ENCODE data around the gene FIZ1.
A peak's percentile ranks its signal among the peaks of the same experiment; 100 is the strongest.

FIZ1 gene

DNA sequence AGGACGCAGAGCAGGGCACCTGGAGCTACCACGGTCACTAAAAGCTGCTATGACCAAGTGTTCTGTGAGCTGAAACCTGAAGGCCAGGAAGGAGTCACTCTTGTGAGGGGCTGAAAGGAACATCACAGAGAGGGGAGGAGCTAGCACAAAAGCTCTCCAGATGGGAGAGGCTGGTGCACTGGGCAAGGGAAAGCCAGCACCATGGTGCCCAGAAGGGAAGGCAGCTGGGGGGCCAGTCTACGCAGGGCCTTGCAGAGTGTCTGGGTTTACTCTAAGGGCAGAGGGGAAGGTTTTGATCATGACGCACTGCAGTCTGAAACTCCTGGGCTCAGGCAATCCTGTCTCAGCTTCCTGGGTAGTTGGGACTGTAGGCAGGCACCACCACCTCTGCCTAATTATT lies 37.4 kb upstream of the FIZ1 start:
- Mint-ChIP-seq H3K4me1 (peaks cover 57% of the 10 kb centered on the region), H3K4me3 (peak overlapping the region; percentile 96 to 99 (median 96)), H3K27me3 (ENCODE audit: low read depth) (peaks cover 3% of the 10 kb centered on the region), H3K9me3 (no peaks in the 10 kb centered on the region), H3K27ac (peak overlapping the region; percentile 49 to 96 (median 92)), H3K36me3 (ENCODE audit: low read depth) (peaks cover 8% of the 10 kb centered on the region)
- TF ChIP-seq, protein P1, sequence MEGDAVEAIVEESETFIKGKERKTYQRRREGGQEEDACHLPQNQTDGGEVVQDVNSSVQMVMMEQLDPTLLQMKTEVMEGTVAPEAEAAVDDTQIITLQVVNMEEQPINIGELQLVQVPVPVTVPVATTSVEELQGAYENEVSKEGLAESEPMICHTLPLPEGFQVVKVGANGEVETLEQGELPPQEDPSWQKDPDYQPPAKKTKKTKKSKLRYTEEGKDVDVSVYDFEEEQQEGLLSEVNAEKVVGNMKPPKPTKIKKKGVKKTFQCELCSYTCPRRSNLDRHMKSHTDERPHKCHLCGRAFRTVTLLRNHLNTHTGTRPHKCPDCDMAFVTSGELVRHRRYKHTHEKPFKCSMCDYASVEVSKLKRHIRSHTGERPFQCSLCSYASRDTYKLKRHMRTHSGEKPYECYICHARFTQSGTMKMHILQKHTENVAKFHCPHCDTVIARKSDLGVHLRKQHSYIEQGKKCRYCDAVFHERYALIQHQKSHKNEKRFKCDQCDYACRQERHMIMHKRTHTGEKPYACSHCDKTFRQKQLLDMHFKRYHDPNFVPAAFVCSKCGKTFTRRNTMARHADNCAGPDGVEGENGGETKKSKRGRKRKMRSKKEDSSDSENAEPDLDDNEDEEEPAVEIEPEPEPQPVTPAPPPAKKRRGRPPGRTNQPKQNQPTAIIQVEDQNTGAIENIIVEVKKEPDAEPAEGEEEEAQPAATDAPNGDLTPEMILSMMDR (IDR thresholded peaks at IDR 0.05; ENCODE audit: unreplicated experiment in 3 of 3) = no peak

DNA sequence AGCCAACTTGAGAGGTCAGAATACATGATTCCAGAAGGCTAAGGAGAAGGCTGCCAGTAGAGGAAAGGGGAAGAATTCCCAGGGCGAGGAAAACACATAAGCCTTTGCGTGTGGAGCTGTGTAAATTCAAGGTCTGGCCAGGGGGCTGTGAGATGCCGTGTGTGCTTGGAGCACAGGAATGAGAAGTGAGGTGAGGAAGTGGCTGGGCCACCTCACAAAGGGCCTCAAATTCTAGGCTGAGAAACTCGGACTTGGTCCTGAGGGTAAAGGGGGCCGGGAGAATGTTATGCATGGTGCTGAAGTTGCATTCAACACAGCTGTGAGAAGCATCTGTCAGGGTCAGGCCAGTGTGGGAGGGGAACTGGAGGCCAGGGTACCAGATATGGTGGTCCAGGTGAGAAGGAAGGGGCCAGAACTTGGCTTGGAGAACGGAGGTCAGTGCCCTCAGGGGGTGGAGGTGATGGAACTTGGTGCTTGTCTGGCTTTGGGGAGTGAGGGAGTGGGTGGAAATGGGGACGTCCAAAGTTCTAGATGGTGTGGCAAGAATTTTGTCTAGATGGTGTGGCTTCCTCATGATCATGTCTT lies 36.6 kb upstream of the FIZ1 start:
- peaks cover 54% of the 10 kb centered on the region for H3K4me1 Mint-ChIP-seq
- H3K4me3 Mint-ChIP-seq = peak overlapping the region; percentile 96 to 99 (median 96)
- H3K27me3 Mint-ChIP-seq (ENCODE audit: low read depth) = peaks cover 3% of the 10 kb centered on the region
- H3K36me3 Mint-ChIP-seq (ENCODE audit: low read depth) = peaks cover 8% of the 10 kb centered on the region
- TF ChIP-seq, protein P1 (IDR thresholded peaks at IDR 0.05; ENCODE audit: unreplicated experiment in 3 of 3) = no peak
- H3K9me3 Mint-ChIP-seq = no peaks in the 10 kb centered on the region
- H3K27ac Mint-ChIP-seq = peak overlapping the region; percentile 49 to 96 (median 92)

- H3K27ac Mint-ChIP-seq = peak overlapping the region; percentile 92 to 96 (median 96)
- H3K36me3 Mint-ChIP-seq (ENCODE audit: low read depth) = peaks cover 8% of the 10 kb centered on the region
- H3K27me3 Mint-ChIP-seq (ENCODE audit: low read depth) = peaks cover 3% of the 10 kb centered on the region
- TF ChIP-seq, protein P1 (IDR thresholded peaks at IDR 0.05; ENCODE audit: unreplicated experiment in 3 of 3) = no peak
- H3K9me3 Mint-ChIP-seq = no peaks in the 10 kb centered on the region
- peaks cover 51% of the 10 kb centered on the region for H3K4me1 Mint-ChIP-seq
- peak overlapping the region; percentile 96 to 99 (median 96) for H3K4me3 Mint-ChIP-seq
These were observed 36.0 kb upstream of the FIZ1 start for GRCh38 chr19:55635334-55635717.

DNA sequence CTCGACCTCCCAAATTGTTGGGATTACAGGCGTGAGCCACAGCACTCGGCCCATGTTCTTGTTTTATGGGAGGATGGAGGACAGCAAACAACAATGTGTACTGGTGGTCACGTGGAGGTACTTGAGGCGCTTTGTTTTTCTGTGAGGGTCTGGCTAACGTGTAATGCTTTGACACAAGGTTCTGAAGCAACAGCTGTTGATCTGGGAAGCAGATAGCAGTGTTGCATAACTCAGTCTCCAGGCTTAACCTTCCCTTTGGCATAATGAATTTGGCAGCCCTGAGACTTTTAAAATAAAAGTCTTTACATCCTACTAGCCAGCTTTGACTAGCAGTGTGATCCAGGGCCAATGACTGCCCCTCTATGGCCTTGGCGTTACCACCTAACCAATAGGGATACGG lies 34.5 kb upstream of the FIZ1 start:
- TF ChIP-seq, protein P1 (IDR thresholded peaks at IDR 0.05; ENCODE audit: unreplicated experiment in 3 of 3) = no peak
- peaks cover 5% of the 10 kb centered on the region for H3K36me3 Mint-ChIP-seq (ENCODE audit: low read depth)
- H3K4me3 Mint-ChIP-seq = peak overlapping the region in 2 of 3 experiments; percentile 64 to 99
- H3K9me3 Mint-ChIP-seq = no peaks in the 10 kb centered on the region
- no peak overlapping the region for H3K27ac Mint-ChIP-seq
- peaks cover 3% of the 10 kb centered on the region for H3K27me3 Mint-ChIP-seq (ENCODE audit: low read depth)
- peaks cover 45% of the 10 kb centered on the region for H3K4me1 Mint-ChIP-seq

DNA sequence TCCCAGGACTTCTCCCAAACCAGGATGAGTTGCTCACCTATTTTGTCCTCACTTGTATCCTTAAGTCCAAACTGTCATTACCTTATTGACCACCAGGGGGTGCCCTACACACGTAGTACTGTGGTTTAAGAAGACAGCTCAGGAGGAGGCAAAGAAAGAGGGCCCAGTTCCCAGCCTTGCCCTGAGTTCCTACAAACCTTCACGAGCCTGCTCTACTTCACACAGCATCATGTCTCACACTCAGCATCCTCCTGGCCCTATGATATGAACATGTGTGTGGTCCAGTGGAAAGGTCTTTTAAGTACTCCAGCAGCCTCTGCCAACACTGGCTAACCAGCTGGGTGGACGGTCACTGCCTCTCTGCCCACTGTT lies 33.1 kb upstream of the FIZ1 start:
- TF ChIP-seq, protein P1 (IDR thresholded peaks at IDR 0.05; ENCODE audit: unreplicated experiment in 3 of 3) = peak; percentile 84 to 91 (median 87)
- Mint-ChIP-seq H3K36me3 (ENCODE audit: low read depth) (no peaks in the 10 kb centered on the region), H3K27ac (peak overlapping the region; percentile 17 to 79 (median 71)), H3K4me1 (peaks cover 37% of the 10 kb centered on the region), H3K9me3 (no peaks in the 10 kb centered on the region), H3K4me3 (peak overlapping the region; percentile 47 to 74 (median 49)), H3K27me3 (ENCODE audit: low read depth) (peaks cover 3% of the 10 kb centered on the region)

DNA sequence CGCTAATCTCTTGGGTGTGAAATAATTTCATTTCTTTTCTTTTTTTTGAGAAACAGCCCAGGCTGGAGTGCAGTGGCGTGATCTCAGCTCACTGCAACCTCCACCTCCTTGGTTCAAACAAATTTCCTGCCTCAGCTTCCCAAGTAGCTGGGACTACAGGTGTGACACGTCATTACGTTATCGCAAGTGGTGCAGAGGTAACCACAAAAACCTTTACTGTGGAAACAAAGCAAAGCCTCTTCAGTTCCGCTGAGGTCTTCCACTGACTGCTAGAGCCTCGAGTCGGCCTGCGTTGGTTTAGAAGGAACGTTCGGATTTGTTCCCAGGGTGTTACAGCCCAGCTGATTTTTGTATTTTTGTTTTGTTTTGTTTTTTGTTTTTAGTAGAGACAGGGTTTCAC lies 27.0 kb upstream of the FIZ1 start:
- TF ChIP-seq, protein P1 (IDR thresholded peaks at IDR 0.05; ENCODE audit: unreplicated experiment in 3 of 3) = no peak
- Mint-ChIP-seq H3K27me3 (ENCODE audit: low read depth) (no peaks in the 10 kb centered on the region), H3K9me3 (no peaks in the 10 kb centered on the region), H3K36me3 (ENCODE audit: low read depth) (peaks cover 10% of the 10 kb centered on the region), H3K4me3 (peak overlapping the region in 2 of 3 experiments; percentile 59 to 70), H3K4me1 (peaks cover 18% of the 10 kb centered on the region), H3K27ac (no peak overlapping the region)
